GM12891 (cell line): Measurements from ENCODE around the gene SFI1.
A peak's percentile ranks its signal among the peaks of the same experiment; 100 is the strongest.

Experiments used
- DNase-seq: peaks from one replicate; pipeline ENCODE4 v3.0.0; 2011; ENCODE audit warnings: low spot score; ENCODE audit not compliant: insufficient read length
- FAIRE-seq: peaks from 2 replicates; lab custom pipeline; 2011; peaks lifted over from hg19 to GRCh38; lab: Jason Lieb, UNC
- PAX5 ChIP-seq: IDR thresholded peaks from 2 replicates; pipeline ENCODE4 v1.6.1; 2011; ENCODE audit warnings: low read length, moderate library complexity, mild to moderate bottlenecking; ENCODE audit not compliant: insufficient read depth, severe bottlenecking
- POLR2A ChIP-seq: IDR thresholded peaks from 2 replicates; pipeline ENCODE4 v1.6.1; 2011; ENCODE audit warnings: low read depth, low read length, control low read depth
- POLR2AphosphoS5 ChIP-seq: IDR thresholded peaks from 2 replicates; pipeline ENCODE4 v1.6.1; 2011; ENCODE audit warnings: low read depth, low read length, control low read depth
- POU2F2 ChIP-seq: IDR thresholded peaks from 2 replicates; pipeline ENCODE4 v1.6.1; 2011; ENCODE audit warnings: low read depth, mild to moderate bottlenecking, control low read depth, low read length, moderate library complexity
- SPI1 ChIP-seq: IDR thresholded peaks from 2 replicates; pipeline ENCODE4 v1.6.1; 2011; ENCODE audit warnings: low read depth, low read length, control low read depth
- TAF1 ChIP-seq: IDR thresholded peaks from 2 replicates; pipeline ENCODE4 v1.6.1; 2011; ENCODE audit warnings: low read depth, low read length, control low read depth

The SFI1 gene

DNA sequence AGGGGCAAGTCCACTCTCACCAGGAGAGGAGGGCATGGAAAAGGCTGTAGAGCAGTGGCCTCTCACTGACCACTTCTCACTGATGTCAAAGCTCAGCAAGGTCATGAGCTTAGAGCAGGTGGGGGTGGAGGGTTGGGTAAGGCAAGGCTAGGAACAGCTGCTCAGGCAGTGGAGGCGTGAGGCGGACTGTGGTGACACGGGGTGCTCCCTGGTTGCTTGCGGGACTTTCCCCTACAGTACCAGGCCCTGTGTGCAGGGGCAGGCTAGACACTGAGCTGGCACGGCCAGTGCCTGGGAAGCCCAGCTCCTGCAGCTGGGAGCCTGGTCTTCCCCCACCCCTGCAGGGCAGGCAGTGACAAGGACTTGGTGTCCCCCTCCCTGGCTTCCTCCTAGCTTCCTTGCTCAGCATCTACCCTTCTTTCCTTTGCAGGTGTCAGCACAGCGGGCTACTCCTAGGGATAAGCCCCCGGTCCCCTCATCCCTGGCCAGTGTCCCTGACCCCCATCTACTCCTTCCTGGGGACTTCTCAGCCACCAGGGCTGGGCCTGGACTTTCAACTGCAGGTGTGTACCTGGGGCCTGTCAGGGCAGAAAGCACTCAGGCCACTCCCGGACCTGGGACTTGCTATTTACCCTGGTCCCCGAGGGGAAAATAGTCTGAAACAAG is 120.1 kb downstream of the SFI1 start:
- TF ChIP-seq POLR2A (peak; percentile 40; the same call in 1 of the 2 replicates), POU2F2 (no peak)
- FAIRE-seq (peak; percentile 98), DNase-seq (peak; percentile 54)

DNA sequence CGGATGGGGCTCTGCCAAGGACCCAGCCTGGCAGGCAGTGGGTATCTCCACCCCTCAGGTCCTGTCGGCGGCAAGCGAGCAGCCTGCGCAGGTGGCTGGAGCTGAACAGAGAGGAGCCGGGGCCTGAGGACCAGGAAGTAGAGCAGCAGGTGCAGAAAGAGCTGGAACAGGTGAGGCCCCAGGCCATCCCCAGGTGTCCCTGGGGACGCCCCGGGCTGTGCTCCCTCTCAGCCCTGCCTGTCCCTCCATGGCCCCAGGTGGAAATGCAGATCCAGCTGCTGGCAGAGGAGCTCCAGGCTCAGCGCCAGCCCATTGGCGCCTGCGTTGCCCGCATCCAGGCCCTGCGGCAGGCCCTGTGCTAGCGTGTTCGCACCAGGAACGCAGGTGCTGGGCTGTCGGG is 121.7 kb downstream of the SFI1 start:
- no peak for FAIRE-seq
- DNase-seq: no peak
- TF ChIP-seq POLR2AphosphoS5: peak; percentile 44; the same call in 1 of the 2 replicates
- no peak for TF ChIP-seq TAF1
- TF ChIP-seq POLR2A: no peak

DNA sequence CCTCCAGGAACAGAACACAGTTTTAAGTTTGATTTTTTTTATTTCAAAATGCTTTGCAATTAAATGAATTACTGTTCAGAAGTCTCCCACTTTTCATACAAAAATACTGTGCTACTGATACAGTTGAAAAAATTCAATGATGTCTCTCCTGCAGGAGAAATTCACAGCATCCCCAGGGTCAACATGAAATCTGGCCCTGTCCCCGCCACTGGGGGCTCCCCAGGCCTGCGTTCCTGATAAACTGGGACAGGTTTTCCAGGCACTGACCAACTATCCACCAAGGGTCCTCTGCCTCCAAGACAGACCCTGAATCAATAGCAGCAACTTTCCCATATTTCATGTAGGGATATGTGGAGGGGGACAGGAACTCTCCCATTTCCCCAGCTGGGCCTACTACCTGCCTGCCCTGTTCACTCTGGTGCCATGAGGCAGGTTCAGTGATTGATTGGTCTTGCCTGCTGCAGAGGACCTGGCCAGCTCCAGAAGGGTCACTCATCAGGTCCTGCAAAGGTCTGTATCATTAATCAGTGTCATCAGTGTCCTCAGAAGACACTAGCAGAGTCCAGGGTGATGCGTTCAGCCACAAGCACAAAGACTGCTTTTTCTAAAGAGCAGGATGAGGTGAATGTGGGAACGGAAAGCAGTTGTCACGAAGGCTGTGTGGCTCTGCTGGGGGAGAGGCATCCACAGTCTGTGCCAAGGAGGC is 122.3 kb downstream of the SFI1 start:
- no peak for TF ChIP-seq POLR2A
- TF ChIP-seq POU2F2: no peak
- FAIRE-seq (no peak), DNase-seq (no peak)

DNA sequence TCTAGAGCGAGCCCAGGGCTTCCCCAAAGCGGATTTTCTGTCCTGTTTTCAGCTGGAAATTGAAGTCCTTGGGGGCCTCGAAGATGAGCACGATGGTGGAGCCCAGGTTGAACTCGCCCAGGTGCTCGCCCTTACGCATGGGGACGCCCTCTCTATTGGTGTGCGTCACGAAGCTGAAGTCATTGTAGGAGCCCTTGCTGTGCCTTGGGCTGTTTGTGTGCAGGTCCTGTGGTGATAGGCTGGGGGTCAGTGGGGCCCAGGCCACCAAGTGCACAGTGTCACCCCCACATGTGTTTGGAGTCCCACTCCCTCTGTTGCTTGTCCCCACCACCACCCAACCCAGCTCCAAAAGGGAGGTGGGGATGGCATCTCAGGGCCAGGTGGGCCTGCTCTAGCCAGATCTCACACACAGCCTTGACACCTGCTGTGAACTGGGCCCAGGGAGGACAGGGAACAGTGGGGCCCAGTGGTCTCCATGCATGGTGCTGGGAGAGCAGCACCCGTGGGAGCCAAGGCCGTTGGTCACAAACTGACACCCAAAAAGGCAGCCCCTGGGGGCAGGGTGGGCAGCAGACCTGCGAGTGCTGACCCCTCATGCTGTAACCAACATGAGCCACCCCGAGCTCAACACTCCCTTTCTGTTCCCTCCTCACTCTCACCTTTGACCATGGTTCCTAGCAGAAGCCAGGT is 123.4 kb downstream of the SFI1 start:
- FAIRE-seq: no peak
- TF ChIP-seq POLR2AphosphoS5: peak; percentile 59; the same call in 1 of the 2 replicates
- TF ChIP-seq PAX5: no peak
- no peak for TF ChIP-seq POLR2A
- TF ChIP-seq SPI1: no peak
- DNase-seq: no peak

DNA sequence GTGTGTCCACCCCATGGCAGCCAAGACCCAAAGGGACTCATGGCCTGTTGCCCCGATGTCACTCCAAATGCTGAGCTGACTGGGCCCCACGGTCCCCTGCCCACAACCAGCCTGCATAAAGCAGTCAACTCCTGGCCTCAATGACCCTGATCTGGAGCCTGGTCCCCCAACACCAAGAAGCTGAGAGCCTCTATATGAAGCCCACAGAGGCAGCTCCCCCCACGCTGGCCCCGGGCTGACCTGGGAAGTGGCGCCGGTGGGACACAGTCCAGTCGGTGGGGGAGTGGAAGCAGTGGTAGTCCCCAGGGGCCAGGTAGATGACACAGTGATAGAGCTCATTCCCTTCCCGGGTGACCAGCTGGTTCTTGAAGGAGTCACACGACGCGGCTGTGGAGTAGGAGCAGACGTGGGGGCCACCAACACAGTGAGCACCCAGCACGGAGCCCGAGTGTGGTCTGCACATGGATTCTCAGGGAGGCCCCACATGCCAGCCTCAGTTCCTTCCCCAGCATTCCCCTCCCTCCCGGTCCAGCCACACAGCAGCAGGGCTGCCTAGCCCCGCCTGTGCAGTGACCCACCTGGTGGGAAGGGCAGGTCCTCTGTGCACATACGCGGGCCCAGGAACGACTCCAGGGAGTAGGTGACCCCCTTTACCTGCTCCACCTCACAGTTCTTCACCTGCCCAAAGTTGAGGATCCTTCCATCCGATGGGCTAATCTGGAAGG is 124.6 kb downstream of the SFI1 start:
- TF ChIP-seq POLR2A: no peak
- TF ChIP-seq TAF1: no peak
- no peak for TF ChIP-seq SPI1
- TF ChIP-seq POLR2AphosphoS5: 0 out of 2 replicates have a peak, but pooled peaks have one; percentile 44
- TF ChIP-seq PAX5: no peak
- 0 out of 2 replicates have a peak, but pooled peaks have one; percentile 5 for TF ChIP-seq POU2F2
- DNase-seq: no peak
- no peak for FAIRE-seq

DNA sequence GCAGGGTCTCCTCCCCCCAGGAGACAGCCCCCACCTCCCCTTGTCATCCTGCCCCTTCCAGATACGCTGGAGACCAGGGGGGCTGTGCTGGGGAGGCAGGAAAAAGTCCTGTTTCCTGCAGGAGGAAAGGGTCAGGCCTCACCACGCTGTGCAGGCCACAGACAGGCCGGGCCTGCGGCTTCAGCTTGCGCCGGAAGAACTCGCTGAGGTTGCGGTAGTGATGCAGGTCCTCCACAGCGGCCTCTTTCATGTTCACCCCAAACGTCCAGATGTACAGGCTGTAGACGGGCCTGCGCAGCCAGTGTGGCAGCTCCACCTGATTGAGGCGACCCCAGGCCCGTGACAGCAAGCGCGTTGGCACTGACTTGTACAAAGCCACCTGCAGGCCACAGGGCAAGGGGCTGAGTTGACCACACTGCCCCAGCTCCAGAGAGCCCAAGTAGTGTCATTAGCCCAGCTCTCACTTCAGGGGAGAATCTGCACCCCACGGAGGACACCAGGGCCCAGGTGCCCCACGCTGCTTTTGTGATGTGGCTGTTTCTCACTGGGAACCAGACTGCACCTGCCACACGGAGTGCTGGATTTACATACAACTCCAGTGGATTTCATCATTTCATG is 125.3 kb downstream of the SFI1 start:
- 0 out of 2 replicates have a peak, but pooled peaks have one; percentile 6 for TF ChIP-seq POLR2AphosphoS5
- TF ChIP-seq POLR2A: no peak
- FAIRE-seq: no peak

DNA sequence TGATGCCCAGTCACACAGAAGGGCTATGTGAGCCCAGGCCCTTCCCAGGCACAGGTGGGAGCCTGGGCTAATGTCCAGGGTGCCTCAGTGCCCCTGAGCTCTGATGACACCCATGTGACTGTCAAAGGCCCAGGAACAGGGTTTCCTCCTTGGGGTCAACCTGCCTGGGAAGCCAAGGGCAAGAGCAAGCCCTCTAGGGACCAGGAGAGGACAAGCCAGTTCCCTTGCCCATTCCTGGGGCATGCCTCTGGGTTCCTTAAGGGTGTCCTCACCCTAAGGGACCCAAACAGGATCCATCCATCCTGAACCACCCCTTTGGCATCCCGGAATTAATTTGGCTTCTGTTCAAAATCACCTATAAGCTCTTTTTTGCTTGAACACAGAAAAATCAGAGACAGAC is 126.6 kb downstream of the SFI1 start:
- TF ChIP-seq TAF1: no peak
- no peak for TF ChIP-seq POU2F2
- TF ChIP-seq SPI1: no peak
- TF ChIP-seq PAX5: no peak
- TF ChIP-seq POLR2AphosphoS5: no peak
- TF ChIP-seq POLR2A: no peak
- no peak for DNase-seq
- no peak for FAIRE-seq

More for the DNA sequence above, 125.3 kb downstream of the SFI1 start:
- DNase-seq: no peak

DNA sequence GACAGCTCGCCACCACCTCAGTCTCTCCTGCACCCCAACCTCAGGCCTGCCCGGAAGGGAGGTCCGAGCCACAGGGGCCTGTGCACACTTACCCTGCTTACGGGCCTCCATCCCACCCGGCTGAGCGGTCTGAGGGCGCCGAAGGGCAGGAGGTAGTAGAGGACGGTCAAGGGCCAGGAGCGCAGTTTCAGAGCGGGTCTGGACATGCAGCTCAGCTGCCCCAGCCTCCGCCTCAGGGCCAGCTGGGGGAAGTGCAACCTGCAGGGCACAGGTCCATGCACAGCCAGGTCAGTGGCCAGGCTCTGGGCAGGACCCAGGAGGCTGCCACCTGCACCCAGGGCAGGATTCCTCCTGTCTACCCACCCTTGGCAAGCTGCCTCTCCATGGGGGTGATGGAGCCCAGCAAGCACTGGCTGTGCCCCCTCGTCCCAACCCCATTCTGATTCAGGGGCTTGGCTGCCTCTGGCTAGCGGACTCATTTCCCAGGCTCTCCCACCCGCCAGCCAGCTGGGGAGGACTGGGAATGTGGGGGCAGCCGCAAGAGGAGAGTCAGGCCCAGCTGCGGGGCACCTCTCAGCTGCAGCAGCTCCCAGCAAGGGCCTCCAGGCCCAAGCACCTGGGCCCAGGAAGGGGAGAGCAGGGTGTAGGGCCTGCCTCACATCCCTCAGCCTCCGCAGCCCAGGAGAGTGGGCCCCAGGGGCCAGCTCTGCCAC is 127.4 kb downstream of the SFI1 start:
- no peak for DNase-seq
- no peak for FAIRE-seq
- TF ChIP-seq POLR2A: peak; percentile 38
- TF ChIP-seq PAX5: no peak
- TF ChIP-seq SPI1: no peak
- TF ChIP-seq POLR2AphosphoS5: no peak
- no peak for TF ChIP-seq POU2F2

DNA sequence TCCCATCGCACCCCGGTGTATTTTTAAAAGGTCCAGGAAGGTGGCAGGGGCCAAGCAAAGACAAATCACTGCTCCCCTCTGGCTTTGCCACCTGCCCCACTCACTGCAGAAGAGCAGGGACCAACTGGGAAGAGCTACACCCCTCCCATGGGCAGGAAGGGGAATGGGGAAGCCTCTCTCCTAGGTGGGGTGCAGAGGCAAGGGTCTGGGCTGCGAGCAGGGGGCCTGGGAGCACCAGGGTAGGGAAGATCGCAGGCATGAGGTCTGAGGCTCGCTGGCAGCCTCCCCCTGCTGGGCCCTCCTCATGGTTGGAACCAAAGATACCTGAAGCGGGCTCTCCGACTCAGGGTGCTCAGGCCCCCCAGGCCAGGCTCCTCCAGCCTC is 128.9 kb downstream of the SFI1 start:
- FAIRE-seq (no peak), DNase-seq (no peak)
- TF ChIP-seq POLR2AphosphoS5: no peak; the same call in 1 of the 2 replicates
